Endothelial cell of umbilical vein (primary cell): ENCODE data around the gene AP1M1. TPM values are rescaled to one million over a fixed set of nuclear protein-coding genes. Genes with fewer than 3 reads are reported as not detected.

ENCODE experiments used
- BruUV-seq: library from RNA; stranded (reverse); fragments of 400-500 nt; replicated peaks from 2 replicates; lab custom pipeline; 2021; lab: Mats Ljungman, UMichigan
- CTCF ChIA-PET: fragments of 300-600, 350-600 bp; sonication (Branson Sonifier 250); formaldehyde crosslinking; loops from one replicate; lab custom pipeline; 2021; ENCODE audit warnings: antibody characterized with exemption, inconsistent platforms; lab: Charles Lee
- POLR2A ChIA-PET: fragments of 300-600, 350-600 bp; sonication (Branson Sonifier 250); formaldehyde crosslinking; loops from one replicate; lab custom pipeline; 2021; ENCODE audit warnings: antibody characterized with exemption, inconsistent platforms; lab: Charles Lee
- DNase-seq: peaks from one replicate; pipeline ENCODE4 v3.0.0-alpha.2; 2011; ENCODE audit warnings: low read depth, low spot score
- FAIRE-seq: peaks from 2 replicates; lab custom pipeline; 2011; peaks lifted over from hg19 to GRCh38; lab: Jason Lieb, UNC
- H2AFZ ChIP-seq: 2 replicates; pipeline ENCODE4 v1.6.0; 2012; ENCODE audit warnings: low read depth, low read length, control low read depth, inconsistent platforms
- H3K27ac ChIP-seq: 2 replicates; pipeline ENCODE4 v1.5.1; 2011; ENCODE audit warnings: low read depth, mild to moderate bottlenecking, control low read depth, low read length, moderate library complexity; ENCODE audit not compliant: insufficient read depth
- H3K27me3 ChIP-seq, 2 experiments: 2 replicates each; pipeline versions ENCODE4 v1.6.0 to v1.6.1; 2011; ENCODE audit warnings: low read length in 2 of 2, mixed read lengths in 1 of 2; ENCODE audit not compliant: control insufficient read depth in 2 of 2, insufficient read depth in 2 of 2
- H3K36me3 ChIP-seq, 2 experiments: 2 replicates in 1 of 2; 3 replicates in 1 of 2; pipeline ENCODE4 v1.5.1; 2011; ENCODE audit warnings: low read length in 2 of 2, mild to moderate bottlenecking in 1 of 2, moderate library complexity in 1 of 2; ENCODE audit not compliant: control insufficient read depth in 2 of 2, insufficient read depth in 2 of 2; ENCODE audit errors: extremely low read depth in 1 of 2
- H3K4me1 ChIP-seq: 3 replicates; pipeline ENCODE4 v1.5.1; 2011; ENCODE audit warnings: mild to moderate bottlenecking, low read length; ENCODE audit not compliant: control insufficient read depth, insufficient read depth; ENCODE audit errors: extremely low read depth
- H3K4me2 ChIP-seq: 2 replicates; pipeline ENCODE4 v1.6.1; 2011; ENCODE audit warnings: low read length, control low read depth, mixed read lengths; ENCODE audit not compliant: insufficient read depth
- H3K4me3 ChIP-seq, 3 experiments: fragments of 200-600 bp in 1 of 3; sonication (generic), shearing (Covaris generic) in 1 of 3; replicated peaks in 1 of 3; 2 replicates each; pipeline ENCODE4 v1.5.1; 2011 to 2016; ENCODE audit warnings: control low read depth in 3 of 3, low read length in 3 of 3, mild to moderate bottlenecking in 2 of 3, inconsistent platforms in 1 of 3, low read depth in 1 of 3, moderate library complexity in 1 of 3; ENCODE audit not compliant: insufficient read depth in 1 of 3
- H3K79me2 ChIP-seq: 2 replicates; pipeline ENCODE4 v1.6.0; 2012; ENCODE audit warnings: low read length, inconsistent platforms; ENCODE audit not compliant: control insufficient read depth, insufficient read depth
- H3K9ac ChIP-seq: replicated peaks from 2 replicates; pipeline ENCODE3; 2011; ENCODE audit warnings: low read length, control low read depth; ENCODE audit not compliant: insufficient read depth; ENCODE audit errors: extremely low read depth
- H3K9me1 ChIP-seq: replicated peaks from 3 replicates; pipeline ENCODE4 v1.6.0; 2011; ENCODE audit warnings: mild to moderate bottlenecking, low read length; ENCODE audit not compliant: control insufficient read depth, insufficient read depth; ENCODE audit errors: extremely low read depth
- H3K9me3 ChIP-seq: replicated peaks from 2 replicates; pipeline ENCODE4 v1.5.1; 2012; ENCODE audit warnings: low read length, inconsistent platforms; ENCODE audit not compliant: control insufficient read depth, insufficient read depth
- H4K20me1 ChIP-seq: replicated peaks from 2 replicates; pipeline ENCODE3; 2011; ENCODE audit warnings: mild to moderate bottlenecking, low read length; ENCODE audit not compliant: control insufficient read depth, insufficient read depth; ENCODE audit errors: extremely low read depth
- CTCF ChIP-seq, 2 donors: IDR thresholded peaks; 1 replicate in 1 of 2; 2 replicates in 1 of 2; pipeline ENCODE4 v1.5.1; 2011; ENCODE audit warnings: low read length in 2 of 2, mild to moderate bottlenecking in 2 of 2, moderate library complexity in 2 of 2, control low read depth in 1 of 2, inconsistent platforms in 1 of 2, low read depth in 1 of 2; ENCODE audit not compliant: insufficient read depth in 1 of 2; ENCODE audit errors: extremely low read depth in 1 of 2
- FOS ChIP-seq: IDR thresholded peaks from 2 replicates; pipeline ENCODE4 v1.6.1; 2011; ENCODE audit warnings: mild to moderate bottlenecking, low read length, moderate library complexity, borderline replicate concordance; ENCODE audit not compliant: insufficient read depth
- GATA2 ChIP-seq: IDR thresholded peaks from 2 replicates; pipeline ENCODE4 v1.7.0; 2011; ENCODE audit warnings: low read depth, mild to moderate bottlenecking, moderate library complexity, mixed read lengths, low read length; ENCODE audit not compliant: insufficient read length, insufficient read depth
- JUN ChIP-seq: IDR thresholded peaks from 2 replicates; pipeline ENCODE4 v1.6.1; 2011; ENCODE audit warnings: borderline replicate concordance, low read depth; ENCODE audit not compliant: insufficient read length, insufficient read depth
- dilution Hi-C: fragments of 300-500 bp; cut with MboI; formaldehyde crosslinking; loops from one replicate; pipeline ENCODE4 v1.15.0; 2019; ENCODE audit warnings: low sequenced_read_pairs; ENCODE audit not compliant: extremely low pct_ligation_motif_present
- intact Hi-C: fragments of 100-400 bp; cut with micrococcal nuclease; formaldehyde crosslinking; loops from one replicate; pipeline ENCODE4 v1.10.0; 2022
- polyA plus RNA-seq, 4 experiments: library from polyadenylated mRNA; depleted of rRNA in 3 of 4; stranded (reverse) in 3 of 4; unstranded in 1 of 4; fragments of >200 nt; gene quantifications; 2 replicates each; pipeline versions ENCODE4 v1.2.1 to v1.2.3, GENCODE V29; 2011 to 2012; ENCODE audit warnings: missing spikeins in 1 of 4
- total RNA-seq: library from RNA; stranded (reverse); gene quantifications from 2 replicates; pipeline ENCODE4 v1.2.3, GENCODE V29; 2021

The AP1M1 gene
- total and polyA plus RNA-seq, 2 donors (not counting 3 experiments of a cell fraction or from before 2014, with no cell fraction given): 99.3 to 129 TPM

- Histone ChIP-seq H3K27me3 (no peaks in the 10 kb centered on the region), H3K4me2 (no peak overlapping the region), H3K9me1 (no peaks in the 10 kb centered on the region), H2AFZ (no peak overlapping the region), H3K4me3 (no peak overlapping the region), H3K9me3 (no peaks in the 10 kb centered on the region), H4K20me1 (no peaks in the 10 kb centered on the region), H3K36me3 (peaks cover 0 to 33% of the 10 kb centered on the region in 2 experiments), H3K27ac (no peak overlapping the region), H3K4me1 (no peaks in the 10 kb centered on the region), H3K79me2 (peaks cover 32% of the 10 kb centered on the region), H3K9ac (no peak overlapping the region)
- intact Hi-C loops (no loop called here), dilution Hi-C loops (loop anchor here (25.0 kb wide), 1 partner anchor 153 kb away; no protein-coding TSS in a partner anchor)
- CTCF ChIA-PET: no interaction called here
- TF ChIP-seq FOS: no peak
- no peak for TF ChIP-seq CTCF (IDR thresholded peaks at IDR 0.05; ENCODE audit: extremely low read depth in 1 of 2, insufficient read depth in 1 of 2, low read depth in 1 of 2, low read length in 2 of 2)
- no peak for TF ChIP-seq GATA2
- no peak for TF ChIP-seq JUN
- DNase-seq (no peak), FAIRE-seq (no peak)
- POLR2A ChIA-PET: interaction anchor here (0.6 kb wide), 1 partner anchor 122 kb away, joined by 7 read pairs; no protein-coding TSS in a partner anchor
- BruUV-seq: no TSS peak
Measured at GRCh38 chr19:16208847-16209665, 11.3 kb downstream of the AP1M1 start.
